Measurements from ENCODE around the gene SRSF3.

DNA sequence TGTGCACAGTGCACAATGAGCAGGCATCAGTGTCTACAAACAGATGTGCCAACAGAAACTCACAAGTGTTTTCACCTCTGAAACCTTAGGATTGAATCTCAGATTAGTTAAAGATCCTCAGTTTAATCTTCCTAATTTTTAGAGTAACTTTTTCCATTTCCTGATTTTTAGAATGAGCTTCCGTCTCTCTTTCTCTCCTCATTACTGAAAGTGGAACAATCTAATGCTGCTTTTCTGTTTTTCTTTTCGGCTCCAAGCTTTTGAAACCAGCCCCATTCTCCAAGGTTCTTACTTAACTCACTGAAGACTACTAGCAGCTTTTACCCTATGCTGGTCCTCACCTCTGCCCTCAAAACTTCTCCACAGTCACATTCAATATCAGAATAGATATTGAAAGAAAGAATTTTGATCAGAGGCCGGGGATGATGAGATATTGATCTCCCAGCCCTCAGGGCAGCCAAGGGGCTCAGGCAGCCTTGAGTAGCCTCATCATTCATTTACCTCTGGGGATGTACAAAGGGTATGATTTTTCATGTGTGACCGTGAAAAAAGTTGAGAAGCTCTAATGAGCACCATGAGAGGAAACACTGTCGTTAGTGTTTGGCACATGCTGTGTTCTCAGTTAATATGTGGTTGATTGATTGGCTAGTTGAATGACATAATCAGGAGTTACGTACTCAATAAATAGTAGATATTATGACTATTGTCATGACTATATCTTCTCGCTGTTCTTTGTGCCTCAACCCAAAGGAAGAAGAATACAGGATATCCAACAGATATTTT lies 35.0 kb upstream of the SRSF3 start:
- TF ChIP-seq, protein P1, sequence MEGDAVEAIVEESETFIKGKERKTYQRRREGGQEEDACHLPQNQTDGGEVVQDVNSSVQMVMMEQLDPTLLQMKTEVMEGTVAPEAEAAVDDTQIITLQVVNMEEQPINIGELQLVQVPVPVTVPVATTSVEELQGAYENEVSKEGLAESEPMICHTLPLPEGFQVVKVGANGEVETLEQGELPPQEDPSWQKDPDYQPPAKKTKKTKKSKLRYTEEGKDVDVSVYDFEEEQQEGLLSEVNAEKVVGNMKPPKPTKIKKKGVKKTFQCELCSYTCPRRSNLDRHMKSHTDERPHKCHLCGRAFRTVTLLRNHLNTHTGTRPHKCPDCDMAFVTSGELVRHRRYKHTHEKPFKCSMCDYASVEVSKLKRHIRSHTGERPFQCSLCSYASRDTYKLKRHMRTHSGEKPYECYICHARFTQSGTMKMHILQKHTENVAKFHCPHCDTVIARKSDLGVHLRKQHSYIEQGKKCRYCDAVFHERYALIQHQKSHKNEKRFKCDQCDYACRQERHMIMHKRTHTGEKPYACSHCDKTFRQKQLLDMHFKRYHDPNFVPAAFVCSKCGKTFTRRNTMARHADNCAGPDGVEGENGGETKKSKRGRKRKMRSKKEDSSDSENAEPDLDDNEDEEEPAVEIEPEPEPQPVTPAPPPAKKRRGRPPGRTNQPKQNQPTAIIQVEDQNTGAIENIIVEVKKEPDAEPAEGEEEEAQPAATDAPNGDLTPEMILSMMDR (conservative IDR thresholded peaks at IDR 0.05; ENCODE audit: low read depth, low read length): no peak
- no peak for TF ChIP-seq EZH2 (IDR thresholded peaks at IDR 0.05; ENCODE audit: borderline replicate concordance, low read depth, low read length, poor library complexity, severe bottlenecking)
